DOHH2 (cell line): ENCODE results near the gene CRIM1.

ENCODE experiments used
- H3F3A ChIP-seq: fragments of 200-600 bp; sonication (generic), shearing (Covaris generic); 2 replicates; pipeline ENCODE4 v1.6.0; 2016; ENCODE audit warnings: antibody characterized with exemption, mild to moderate bottlenecking; ENCODE audit not compliant: control insufficient read depth, insufficient read depth
- H3K27ac ChIP-seq: fragments of 200-600 bp; sonication (generic); 2 replicates; pipeline ENCODE4 v1.5.1; 2014; ENCODE audit warnings: low read depth, mild to moderate bottlenecking, low read length, moderate library complexity
- H3K27me3 ChIP-seq: fragments of 200-600 bp; sonication (generic); 2 replicates; pipeline ENCODE4 v1.6.1; 2014; ENCODE audit warnings: mild to moderate bottlenecking, low read length, mixed read lengths; ENCODE audit not compliant: control insufficient read depth
- H3K36me3 ChIP-seq: fragments of 200-600 bp; sonication (generic); 2 replicates; pipeline ENCODE4 v1.6.1; 2014; ENCODE audit warnings: mild to moderate bottlenecking, low read length, moderate library complexity, mixed read lengths; ENCODE audit not compliant: control insufficient read depth
- H3K4me1 ChIP-seq: fragments of 200-600 bp; sonication (generic); 2 replicates; pipeline ENCODE4 v1.6.1; 2014; ENCODE audit warnings: mild to moderate bottlenecking, low read length, mixed read lengths; ENCODE audit not compliant: control insufficient read depth
- H3K4me2 ChIP-seq: fragments of 200-600 bp; sonication (generic); 2 replicates; pipeline ENCODE4 v1.6.0; 2014; ENCODE audit warnings: mild to moderate bottlenecking, low read length, moderate library complexity
- H3K4me3 ChIP-seq: fragments of 200-600 bp; sonication (generic); 2 replicates; pipeline ENCODE4 v1.5.1; 2014; ENCODE audit warnings: mild to moderate bottlenecking, low read length, mixed read lengths
- H3K79me2 ChIP-seq: fragments of 200-600 bp; sonication (generic); 2 replicates; pipeline ENCODE4 v1.6.1; 2014; ENCODE audit warnings: mild to moderate bottlenecking, low read length, mixed read lengths; ENCODE audit not compliant: control insufficient read depth
- H3K9me2 ChIP-seq: fragments of 200-600 bp; sonication (generic); replicated peaks from 2 replicates; pipeline ENCODE4 v1.6.1; 2014; ENCODE audit warnings: mild to moderate bottlenecking, low read length, mixed read lengths; ENCODE audit not compliant: control insufficient read depth
- H3K9me3 ChIP-seq: fragments of 200-600 bp; sonication (generic); 2 replicates; pipeline ENCODE4 v1.6.1; 2014; ENCODE audit warnings: antibody characterized with exemption, low read length, mixed read lengths; ENCODE audit not compliant: control insufficient read depth, insufficient read depth
- H4K20me1 ChIP-seq: fragments of 200-600 bp; sonication (generic); 2 replicates; pipeline ENCODE4 v1.6.0; 2014; ENCODE audit warnings: low read depth, mild to moderate bottlenecking, antibody characterized with exemption, low read length, moderate library complexity; ENCODE audit not compliant: control insufficient read depth, insufficient read depth
- EZH2phosphoT487 ChIP-seq: fragments of 200-600 bp; sonication (generic); IDR thresholded peaks from 2 replicates; pipeline ENCODE4 v1.6.1; 2017; ENCODE audit warnings: borderline replicate concordance, mild to moderate bottlenecking, antibody characterized with exemption, low read length, moderate library complexity, mixed read lengths
- TF ChIP-seq, protein P1 (sequence below): fragments of 200-600 bp; sonication (generic); IDR thresholded peaks from one replicate; pipeline ENCODE4 v1.5.1; 2014; ENCODE audit warnings: antibody characterized with exemption, mild to moderate bottlenecking, low read depth, low read length; ENCODE audit not compliant: poor library complexity, severe bottlenecking

The CRIM1 gene

GRCh38 chr2:36403675-36404230 lies 48.2 kb downstream of the CRIM1 start:
- no peaks in the 10 kb centered on the region for H3K27me3 ChIP-seq
- H3K4me3 ChIP-seq, result peak overlapping the region; percentile 68
- TF ChIP-seq, protein P1, sequence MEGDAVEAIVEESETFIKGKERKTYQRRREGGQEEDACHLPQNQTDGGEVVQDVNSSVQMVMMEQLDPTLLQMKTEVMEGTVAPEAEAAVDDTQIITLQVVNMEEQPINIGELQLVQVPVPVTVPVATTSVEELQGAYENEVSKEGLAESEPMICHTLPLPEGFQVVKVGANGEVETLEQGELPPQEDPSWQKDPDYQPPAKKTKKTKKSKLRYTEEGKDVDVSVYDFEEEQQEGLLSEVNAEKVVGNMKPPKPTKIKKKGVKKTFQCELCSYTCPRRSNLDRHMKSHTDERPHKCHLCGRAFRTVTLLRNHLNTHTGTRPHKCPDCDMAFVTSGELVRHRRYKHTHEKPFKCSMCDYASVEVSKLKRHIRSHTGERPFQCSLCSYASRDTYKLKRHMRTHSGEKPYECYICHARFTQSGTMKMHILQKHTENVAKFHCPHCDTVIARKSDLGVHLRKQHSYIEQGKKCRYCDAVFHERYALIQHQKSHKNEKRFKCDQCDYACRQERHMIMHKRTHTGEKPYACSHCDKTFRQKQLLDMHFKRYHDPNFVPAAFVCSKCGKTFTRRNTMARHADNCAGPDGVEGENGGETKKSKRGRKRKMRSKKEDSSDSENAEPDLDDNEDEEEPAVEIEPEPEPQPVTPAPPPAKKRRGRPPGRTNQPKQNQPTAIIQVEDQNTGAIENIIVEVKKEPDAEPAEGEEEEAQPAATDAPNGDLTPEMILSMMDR, result no peak
- no peak for TF ChIP-seq EZH2phosphoT487
- peak overlapping the region; percentile 89 for H3K4me2 ChIP-seq
- H3K27ac ChIP-seq, result peak overlapping the region; percentile 94
- no peaks in the 10 kb centered on the region for H4K20me1 ChIP-seq
- H3K9me3 ChIP-seq, result no peaks in the 10 kb centered on the region
- peaks cover 29% of the 10 kb centered on the region for H3K36me3 ChIP-seq
- H3F3A ChIP-seq, result peaks cover 20% of the 10 kb centered on the region
- peaks cover 80% of the 10 kb centered on the region for H3K4me1 ChIP-seq
- H3K79me2 ChIP-seq, result peaks cover 92% of the 10 kb centered on the region
- no peaks in the 10 kb centered on the region for H3K9me2 ChIP-seq

DNA sequence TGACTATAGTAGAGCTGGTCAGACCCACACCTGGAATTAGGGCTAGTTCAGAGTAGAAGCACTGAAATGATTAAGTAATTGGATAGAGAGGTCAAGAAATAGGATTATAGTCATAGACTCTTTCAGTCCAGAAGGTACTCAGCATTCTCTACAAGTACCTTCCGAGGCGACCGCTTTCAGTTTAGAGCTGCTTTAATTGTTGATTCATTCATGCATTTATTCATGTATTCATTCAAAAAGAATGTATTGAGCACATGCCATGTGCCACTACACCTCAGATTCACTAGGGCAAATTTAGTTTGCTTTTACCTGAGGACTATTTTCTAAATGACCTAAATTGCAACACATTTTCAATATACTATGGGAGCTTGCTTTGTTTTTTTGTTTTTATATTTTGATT lies 48.7 kb downstream of the CRIM1 start:
- no peaks in the 10 kb centered on the region for H3K27me3 ChIP-seq
- H3K4me3 ChIP-seq, result peak overlapping the region; percentile 68
- no peaks in the 10 kb centered on the region for H3K9me2 ChIP-seq
- no peaks in the 10 kb centered on the region for H3K9me3 ChIP-seq
- H3F3A ChIP-seq, result peaks cover 20% of the 10 kb centered on the region
- peak overlapping the region; percentile 94 for H3K27ac ChIP-seq
- H4K20me1 ChIP-seq, result no peaks in the 10 kb centered on the region
- peaks cover 85% of the 10 kb centered on the region for H3K4me1 ChIP-seq
- H3K79me2 ChIP-seq, result peaks cover 90% of the 10 kb centered on the region
- H3K36me3 ChIP-seq, result peaks cover 23% of the 10 kb centered on the region
- no peak for TF ChIP-seq EZH2phosphoT487
- TF ChIP-seq, protein P1, result no peak
- peak overlapping the region; percentile 89 for H3K4me2 ChIP-seq

- Histone ChIP-seq H3K79me2 (peaks cover 92% of the 10 kb centered on the region), H3K4me3 (peak overlapping the region; percentile 68), H3K36me3 (peaks cover 21% of the 10 kb centered on the region), H3K9me2 (no peaks in the 10 kb centered on the region), H3F3A (peaks cover 20% of the 10 kb centered on the region), H3K27me3 (no peaks in the 10 kb centered on the region), H3K4me2 (peak overlapping the region; percentile 89), H3K4me1 (peaks cover 90% of the 10 kb centered on the region), H4K20me1 (no peaks in the 10 kb centered on the region), H3K9me3 (no peaks in the 10 kb centered on the region), H3K27ac (peak overlapping the region; percentile 94)
- TF ChIP-seq EZH2phosphoT487, result no peak
- TF ChIP-seq, protein P1, result no peak
Observed at GRCh38 chr2:36404754-36405153, 49.2 kb downstream of the CRIM1 start.
